Chondrocyte (in vitro differentiated cells): ENCODE data around the gene SDSL. TPM values are rescaled to one million over a fixed set of nuclear protein-coding genes. Genes with fewer than 3 reads are reported as not detected.

Source experiments
- DNase-seq: peaks from one replicate; pipeline ENCODE4 v3.0.0; 2021; ENCODE audit warnings: mixed read lengths, low spot score
- H3K27ac Mint-ChIP-seq: one replicate; pipeline ENCODE4 v1.8.0; 2021; ENCODE audit warnings: mild to moderate bottlenecking, moderate library complexity, mixed read lengths; ENCODE audit not compliant: unreplicated experiment
- H3K27me3 Mint-ChIP-seq: 2 replicates; pipeline ENCODE4 v1.8.0; 2021; ENCODE audit warnings: low read depth, mixed read lengths
- H3K36me3 Mint-ChIP-seq: 2 replicates; pipeline ENCODE4 v1.8.0; 2021; ENCODE audit warnings: low read depth, mixed read lengths
- H3K4me1 Mint-ChIP-seq: 2 replicates; pipeline ENCODE4 v1.8.0; 2021; ENCODE audit warnings: low read depth, mild to moderate bottlenecking, mixed read lengths
- H3K4me3 Mint-ChIP-seq: one replicate; pipeline ENCODE4 v1.8.0; 2021; ENCODE audit warnings: mild to moderate bottlenecking, moderate library complexity, mixed read lengths; ENCODE audit not compliant: unreplicated experiment
- H3K9me3 Mint-ChIP-seq: 2 replicates; pipeline ENCODE4 v1.8.0; 2021; ENCODE audit warnings: low read depth, mixed read lengths
- total RNA-seq: library from RNA; stranded (reverse); gene quantifications from 3 replicates; pipeline ENCODE4 v1.2.1, GENCODE V29; 2021
- TF ChIP-seq, protein P1 (sequence below): fragments of 200-600 bp; sonication (generic); IDR thresholded peaks from 2 replicates; pipeline ENCODE4 v1.5.0; 2021; ENCODE audit warnings: antibody characterized with exemption, mild to moderate bottlenecking, moderate library complexity

SDSL gene
- total RNA-seq, 1 donor from 2014 or later: 8.4 TPM

DNA sequence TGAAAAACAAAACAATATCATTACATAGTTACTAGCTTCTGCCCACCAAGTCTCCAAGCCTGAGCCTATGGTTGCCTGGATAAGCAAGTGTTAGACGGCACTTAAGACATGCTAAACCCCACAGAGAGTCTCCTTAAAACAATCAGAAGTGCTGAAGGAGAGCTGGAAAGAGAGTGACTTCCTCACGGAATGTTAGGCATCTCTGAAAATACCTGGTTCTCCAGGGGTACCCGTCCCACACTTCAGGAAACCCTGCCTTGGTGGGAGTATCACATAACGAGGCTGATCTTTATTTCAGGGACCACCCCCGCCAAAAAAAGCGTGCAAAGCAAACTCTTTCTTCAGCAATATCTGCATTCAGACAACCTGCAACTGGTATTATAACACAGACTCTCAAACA, 31.1 kb downstream of the SDSL start:
- H3K4me1 Mint-ChIP-seq: no peaks in the 10 kb centered on the region
- H3K4me3 Mint-ChIP-seq: no peak overlapping the region
- H3K27ac Mint-ChIP-seq: no peak overlapping the region
- no peaks in the 10 kb centered on the region for H3K36me3 Mint-ChIP-seq
- no peak for DNase-seq
- no peaks in the 10 kb centered on the region for H3K9me3 Mint-ChIP-seq
- peaks cover 43% of the 10 kb centered on the region for H3K27me3 Mint-ChIP-seq
- TF ChIP-seq, protein P1, sequence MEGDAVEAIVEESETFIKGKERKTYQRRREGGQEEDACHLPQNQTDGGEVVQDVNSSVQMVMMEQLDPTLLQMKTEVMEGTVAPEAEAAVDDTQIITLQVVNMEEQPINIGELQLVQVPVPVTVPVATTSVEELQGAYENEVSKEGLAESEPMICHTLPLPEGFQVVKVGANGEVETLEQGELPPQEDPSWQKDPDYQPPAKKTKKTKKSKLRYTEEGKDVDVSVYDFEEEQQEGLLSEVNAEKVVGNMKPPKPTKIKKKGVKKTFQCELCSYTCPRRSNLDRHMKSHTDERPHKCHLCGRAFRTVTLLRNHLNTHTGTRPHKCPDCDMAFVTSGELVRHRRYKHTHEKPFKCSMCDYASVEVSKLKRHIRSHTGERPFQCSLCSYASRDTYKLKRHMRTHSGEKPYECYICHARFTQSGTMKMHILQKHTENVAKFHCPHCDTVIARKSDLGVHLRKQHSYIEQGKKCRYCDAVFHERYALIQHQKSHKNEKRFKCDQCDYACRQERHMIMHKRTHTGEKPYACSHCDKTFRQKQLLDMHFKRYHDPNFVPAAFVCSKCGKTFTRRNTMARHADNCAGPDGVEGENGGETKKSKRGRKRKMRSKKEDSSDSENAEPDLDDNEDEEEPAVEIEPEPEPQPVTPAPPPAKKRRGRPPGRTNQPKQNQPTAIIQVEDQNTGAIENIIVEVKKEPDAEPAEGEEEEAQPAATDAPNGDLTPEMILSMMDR: no peak

DNA sequence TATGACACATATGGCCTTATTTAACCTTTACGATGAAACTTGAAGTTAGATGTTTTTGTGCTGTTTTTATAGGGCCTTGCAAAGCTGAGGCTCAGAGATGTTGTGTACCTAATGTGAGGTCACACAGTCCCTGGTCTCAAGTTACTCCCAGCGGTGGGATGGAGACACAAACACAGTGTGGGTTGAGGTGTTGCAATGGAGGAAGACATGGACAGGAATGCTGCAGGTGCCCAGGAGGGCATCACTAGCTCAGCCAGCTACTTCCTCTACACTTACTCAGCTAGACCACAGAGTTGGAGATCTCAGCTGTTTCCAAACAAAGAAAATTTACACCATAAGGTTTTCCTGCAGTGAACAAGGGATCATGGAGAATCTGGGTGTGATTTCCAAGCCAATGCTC, 34.0 kb downstream of the SDSL start:
- peaks cover 61% of the 10 kb centered on the region for H3K27me3 Mint-ChIP-seq
- no peaks in the 10 kb centered on the region for H3K9me3 Mint-ChIP-seq

DNA sequence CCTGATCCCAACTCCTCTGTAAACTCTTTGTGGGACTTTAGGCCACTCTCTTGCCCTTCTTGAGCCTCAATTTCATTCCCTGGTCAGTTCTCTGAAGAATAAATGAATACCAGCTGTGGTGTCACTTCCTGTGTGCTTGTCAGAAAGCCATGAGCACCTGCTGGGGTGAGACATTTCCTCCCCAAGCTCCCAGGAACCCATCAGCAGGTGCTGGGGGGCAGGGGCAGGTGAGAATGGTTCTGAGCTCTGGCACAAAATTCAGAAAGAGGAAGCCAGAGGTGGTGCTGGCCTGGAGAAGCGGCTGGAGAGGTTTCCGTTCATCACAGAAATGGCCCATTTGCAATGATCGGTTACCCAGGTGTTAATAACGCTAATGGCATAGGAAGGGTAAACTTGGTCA, 34.6 kb downstream of the SDSL start:
- no peaks in the 10 kb centered on the region for H3K4me1 Mint-ChIP-seq
- H3K9me3 Mint-ChIP-seq: no peaks in the 10 kb centered on the region
- no peak overlapping the region for H3K4me3 Mint-ChIP-seq

More for the DNA sequence above, 34.0 kb downstream of the SDSL start:
- Mint-ChIP-seq H3K27ac (no peak overlapping the region), H3K36me3 (no peaks in the 10 kb centered on the region), H3K4me3 (no peak overlapping the region), H3K4me1 (no peaks in the 10 kb centered on the region)
- TF ChIP-seq, protein P1: no peak
- DNase-seq: no peak

DNA sequence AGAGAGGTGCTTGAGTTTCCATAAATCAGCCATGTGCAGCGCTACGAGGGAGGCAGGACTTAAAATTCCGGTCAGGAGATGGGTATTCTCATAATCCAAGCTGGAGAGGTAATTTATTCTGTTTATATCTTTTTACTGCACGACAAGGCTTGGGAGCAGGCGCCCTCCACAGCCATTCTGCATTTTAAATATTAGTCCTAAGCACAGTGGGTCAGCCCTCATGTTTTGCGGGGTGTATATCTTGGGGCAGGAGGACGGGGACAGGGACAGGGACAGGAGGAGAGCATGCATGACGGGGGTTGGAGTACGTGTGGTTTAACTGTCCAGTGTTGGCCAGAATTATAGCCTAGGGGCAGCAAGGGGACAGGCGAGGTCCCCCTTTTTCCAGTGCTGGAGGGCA, 35.0 kb downstream of the SDSL start:
- H3K36me3 Mint-ChIP-seq: no peaks in the 10 kb centered on the region
- TF ChIP-seq, protein P1: no peak
- H3K27ac Mint-ChIP-seq: no peak overlapping the region
- no peak for DNase-seq
- peaks cover 56% of the 10 kb centered on the region for H3K27me3 Mint-ChIP-seq
- no peaks in the 10 kb centered on the region for H3K4me1 Mint-ChIP-seq
- no peaks in the 10 kb centered on the region for H3K9me3 Mint-ChIP-seq
- H3K4me3 Mint-ChIP-seq: no peak overlapping the region

More for the DNA sequence above, 34.6 kb downstream of the SDSL start:
- TF ChIP-seq, protein P1: no peak
- peaks cover 61% of the 10 kb centered on the region for H3K27me3 Mint-ChIP-seq
- DNase-seq: no peak
- H3K27ac Mint-ChIP-seq: no peak overlapping the region
- no peaks in the 10 kb centered on the region for H3K36me3 Mint-ChIP-seq

DNA sequence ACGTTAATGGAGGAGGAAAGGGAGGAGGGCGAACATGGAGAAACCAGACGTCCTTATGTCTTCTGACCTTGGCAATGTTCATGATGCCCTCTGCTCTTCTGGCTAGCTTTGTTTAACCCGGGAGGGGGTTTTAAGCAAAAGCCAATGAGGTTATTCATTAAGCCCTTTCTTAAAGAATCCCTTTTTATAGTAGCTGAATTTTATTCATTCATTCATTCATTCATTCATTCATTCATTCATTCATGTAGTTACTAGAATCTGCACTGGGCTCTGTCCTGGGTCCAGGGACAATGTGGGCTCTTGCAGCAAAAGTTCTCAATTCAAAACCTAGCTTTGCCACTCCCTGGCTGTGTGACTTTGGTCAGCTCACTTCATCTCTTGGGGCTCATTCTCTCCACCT, 35.5 kb downstream of the SDSL start:
- Mint-ChIP-seq H3K4me1 (peaks cover 3% of the 10 kb centered on the region), H3K36me3 (no peaks in the 10 kb centered on the region), H3K27me3 (peaks cover 56% of the 10 kb centered on the region), H3K9me3 (no peaks in the 10 kb centered on the region), H3K27ac (no peak overlapping the region), H3K4me3 (no peak overlapping the region)
- TF ChIP-seq, protein P1: no peak
- no peak for DNase-seq
